ENCODE data around the gene PCDHA11.

DNA sequence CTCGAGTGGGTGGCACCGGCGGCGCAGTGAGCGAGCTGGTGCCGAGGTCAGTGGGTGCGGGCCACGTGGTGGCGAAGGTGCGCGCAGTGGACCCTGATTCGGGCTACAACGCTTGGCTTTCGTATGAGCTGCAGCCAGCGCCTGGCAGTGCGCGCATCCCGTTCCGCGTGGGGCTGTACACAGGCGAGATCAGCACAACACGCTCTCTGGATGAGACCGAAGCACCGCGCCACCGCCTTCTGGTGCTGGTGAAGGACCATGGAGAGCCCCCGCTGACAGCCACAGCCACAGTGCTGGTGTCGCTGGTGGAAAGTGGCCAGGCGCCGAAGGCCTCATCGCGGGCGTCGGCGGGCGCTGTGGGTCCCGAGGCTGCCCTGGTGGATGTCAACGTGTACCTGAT is 45.3 kb upstream of the PCDHA11 start:
- TF ChIP-seq EZH2 (IDR thresholded peaks at IDR 0.05; ENCODE audit: insufficient read depth, low read length) = no peak
- TF ChIP-seq, protein P1, sequence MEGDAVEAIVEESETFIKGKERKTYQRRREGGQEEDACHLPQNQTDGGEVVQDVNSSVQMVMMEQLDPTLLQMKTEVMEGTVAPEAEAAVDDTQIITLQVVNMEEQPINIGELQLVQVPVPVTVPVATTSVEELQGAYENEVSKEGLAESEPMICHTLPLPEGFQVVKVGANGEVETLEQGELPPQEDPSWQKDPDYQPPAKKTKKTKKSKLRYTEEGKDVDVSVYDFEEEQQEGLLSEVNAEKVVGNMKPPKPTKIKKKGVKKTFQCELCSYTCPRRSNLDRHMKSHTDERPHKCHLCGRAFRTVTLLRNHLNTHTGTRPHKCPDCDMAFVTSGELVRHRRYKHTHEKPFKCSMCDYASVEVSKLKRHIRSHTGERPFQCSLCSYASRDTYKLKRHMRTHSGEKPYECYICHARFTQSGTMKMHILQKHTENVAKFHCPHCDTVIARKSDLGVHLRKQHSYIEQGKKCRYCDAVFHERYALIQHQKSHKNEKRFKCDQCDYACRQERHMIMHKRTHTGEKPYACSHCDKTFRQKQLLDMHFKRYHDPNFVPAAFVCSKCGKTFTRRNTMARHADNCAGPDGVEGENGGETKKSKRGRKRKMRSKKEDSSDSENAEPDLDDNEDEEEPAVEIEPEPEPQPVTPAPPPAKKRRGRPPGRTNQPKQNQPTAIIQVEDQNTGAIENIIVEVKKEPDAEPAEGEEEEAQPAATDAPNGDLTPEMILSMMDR (IDR thresholded peaks at IDR 0.05; ENCODE audit: insufficient read depth, low read depth, low read length) = no peak
